ENCODE results near the gene BSG. TPM values are rescaled to one million over a fixed set of nuclear protein-coding genes. Genes with fewer than 3 reads are reported as not detected.

Gene BSG
- total and polyA plus RNA-seq, 9 of the 15 experiments (the other 6 are each of a cell fraction or from before 2014, with no cell fraction given) = 4.6 to 495 (median 187) TPM

DNA sequence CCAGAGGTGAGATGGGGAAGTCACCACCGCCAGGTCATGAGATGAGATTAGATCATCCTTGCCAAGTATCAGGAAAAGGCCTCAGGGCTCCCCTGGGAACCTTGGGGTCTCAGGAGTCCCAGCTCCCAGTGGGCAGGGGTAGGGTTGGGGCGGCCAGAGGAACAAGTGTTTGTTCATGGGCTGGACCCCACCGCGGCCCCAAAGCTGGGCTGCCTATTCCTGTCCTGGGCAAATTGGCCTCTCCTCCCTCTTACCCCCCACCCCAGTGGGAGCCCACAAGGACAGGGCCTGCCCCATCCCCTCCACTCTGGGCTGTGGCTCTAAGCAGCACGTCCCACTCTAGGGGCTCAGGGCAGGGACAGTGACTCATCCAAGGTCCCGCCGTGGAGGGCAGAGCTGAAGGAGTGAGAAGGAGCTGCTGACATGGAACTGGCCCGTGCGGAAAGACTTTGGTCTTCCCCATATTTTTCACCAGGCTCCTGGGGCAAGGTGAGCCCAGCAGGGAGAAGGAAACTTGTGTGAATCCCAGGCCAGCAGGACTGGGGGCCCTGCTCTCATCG is 13.2 kb downstream of the BSG start (continued):
- TF ChIP-seq, protein P1, sequence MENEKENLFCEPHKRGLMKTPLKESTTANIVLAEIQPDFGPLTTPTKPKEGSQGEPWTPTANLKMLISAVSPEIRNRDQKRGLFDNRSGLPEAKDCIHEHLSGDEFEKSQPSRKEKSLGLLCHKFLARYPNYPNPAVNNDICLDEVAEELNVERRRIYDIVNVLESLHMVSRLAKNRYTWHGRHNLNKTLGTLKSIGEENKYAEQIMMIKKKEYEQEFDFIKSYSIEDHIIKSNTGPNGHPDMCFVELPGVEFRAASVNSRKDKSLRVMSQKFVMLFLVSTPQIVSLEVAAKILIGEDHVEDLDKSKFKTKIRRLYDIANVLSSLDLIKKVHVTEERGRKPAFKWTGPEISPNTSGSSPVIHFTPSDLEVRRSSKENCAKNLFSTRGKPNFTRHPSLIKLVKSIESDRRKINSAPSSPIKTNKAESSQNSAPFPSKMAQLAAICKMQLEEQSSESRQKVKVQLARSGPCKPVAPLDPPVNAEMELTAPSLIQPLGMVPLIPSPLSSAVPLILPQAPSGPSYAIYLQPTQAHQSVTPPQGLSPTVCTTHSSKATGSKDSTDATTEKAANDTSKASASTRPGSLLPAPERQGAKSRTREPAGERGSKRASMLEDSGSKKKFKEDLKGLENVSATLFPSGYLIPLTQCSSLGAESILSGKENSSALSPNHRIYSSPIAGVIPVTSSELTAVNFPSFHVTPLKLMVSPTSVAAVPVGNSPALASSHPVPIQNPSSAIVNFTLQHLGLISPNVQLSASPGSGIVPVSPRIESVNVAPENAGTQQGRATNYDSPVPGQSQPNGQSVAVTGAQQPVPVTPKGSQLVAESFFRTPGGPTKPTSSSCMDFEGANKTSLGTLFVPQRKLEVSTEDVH (IDR thresholded peaks at IDR 0.05; ENCODE audit: low read depth, partially characterized antibody) = no peak
- no peak for TF ChIP-seq NCOA2 (IDR thresholded peaks at IDR 0.05; ENCODE audit: partially characterized antibody in 2 of 2)
- TF ChIP-seq KDM2B (CRISPR knock-in tag; IDR thresholded peaks at IDR 0.05) = no peak
- no peak for TF ChIP-seq FOXA3 (CRISPR knock-in tag; conservative IDR thresholded peaks at IDR 0.05 in 1 of 2, IDR thresholded peaks at IDR 0.05 in 1 of 2)
- 0 out of 2 replicates have a peak, but pooled peaks have one; percentile 17 for TF ChIP-seq JUND (IDR thresholded peaks at IDR 0.05; ENCODE audit: borderline replicate concordance, low read depth, low read length)
- TF ChIP-seq JUND (tag; IDR thresholded peaks at IDR 0.05; ENCODE audit: borderline replicate concordance, low read depth, low read length) = no peak
- no peak for TF ChIP-seq HOXB6 (CRISPR knock-in tag; IDR thresholded peaks at IDR 0.05; ENCODE audit: borderline replicate concordance)
- peak; percentile 40 for TF ChIP-seq SNRNP70 (optimal IDR thresholded peaks at IDR 0.05; ENCODE audit: low read depth, low read length)
- TF ChIP-seq, protein P2, sequence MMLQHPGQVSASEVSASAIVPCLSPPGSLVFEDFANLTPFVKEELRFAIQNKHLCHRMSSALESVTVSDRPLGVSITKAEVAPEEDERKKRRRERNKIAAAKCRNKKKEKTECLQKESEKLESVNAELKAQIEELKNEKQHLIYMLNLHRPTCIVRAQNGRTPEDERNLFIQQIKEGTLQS (IDR thresholded peaks at IDR 0.05) = peak; percentile 27; the same call in 1 of the 2 replicates
- TF ChIP-seq, protein P2 (CRISPR knock-in tag; conservative IDR thresholded peaks at IDR 0.05) = no peak
- no peak for TF ChIP-seq U2AF1 (optimal IDR thresholded peaks at IDR 0.05; ENCODE audit: low read depth, low read length)
- no peak for TF ChIP-seq ZNF431 (CRISPR knock-in tag; IDR thresholded peaks at IDR 0.05)
- TF ChIP-seq, protein P3, sequence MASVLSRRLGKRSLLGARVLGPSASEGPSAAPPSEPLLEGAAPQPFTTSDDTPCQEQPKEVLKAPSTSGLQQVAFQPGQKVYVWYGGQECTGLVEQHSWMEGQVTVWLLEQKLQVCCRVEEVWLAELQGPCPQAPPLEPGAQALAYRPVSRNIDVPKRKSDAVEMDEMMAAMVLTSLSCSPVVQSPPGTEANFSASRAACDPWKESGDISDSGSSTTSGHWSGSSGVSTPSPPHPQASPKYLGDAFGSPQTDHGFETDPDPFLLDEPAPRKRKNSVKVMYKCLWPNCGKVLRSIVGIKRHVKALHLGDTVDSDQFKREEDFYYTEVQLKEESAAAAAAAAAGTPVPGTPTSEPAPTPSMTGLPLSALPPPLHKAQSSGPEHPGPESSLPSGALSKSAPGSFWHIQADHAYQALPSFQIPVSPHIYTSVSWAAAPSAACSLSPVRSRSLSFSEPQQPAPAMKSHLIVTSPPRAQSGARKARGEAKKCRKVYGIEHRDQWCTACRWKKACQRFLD (CRISPR knock-in tag; IDR thresholded peaks at IDR 0.05) = no peak
- TF ChIP-seq ZKSCAN1 (IDR thresholded peaks at IDR 0.05; ENCODE audit: low read depth, low read length) = no peak
- no peak for TF ChIP-seq SREBF2 (CRISPR knock-in tag; IDR thresholded peaks at IDR 0.05)
